Esophagus muscularis mucosa (tissue), 4 donors: ENCODE data around the gene RAB11FIP3. TPM values are rescaled to one million over a fixed set of nuclear protein-coding genes. Genes with fewer than 3 reads are reported as not detected.

ENCODE experiments used
- DNase-seq: peaks from one replicate; pipeline ENCODE4 v3.0.0-alpha.2; 2017; ENCODE audit errors: extremely low spot score
- H3K27ac ChIP-seq, 4 donors: fragments of 200-600 bp; sonication (generic); replicated peaks in 1 of 4; 1 replicate in 3 of 4; 2 replicates in 1 of 4; pipeline ENCODE4 v1.5.1; 2016 to 2019; ENCODE audit warnings: mild to moderate bottlenecking in 1 of 4
- H3K27me3 ChIP-seq, 4 donors: fragments of 200-600 bp; sonication (generic); one replicate each; pipeline versions ENCODE4 v1.5.1 to v1.6.0; 2016 to 2019
- H3K36me3 ChIP-seq, 4 donors: fragments of 200-600 bp; sonication (generic); one replicate each; pipeline ENCODE4 v1.5.1; 2016 to 2019
- H3K4me1 ChIP-seq, 4 donors: fragments of 200-600 bp; sonication (generic); one replicate each; pipeline ENCODE4 v1.5.1; 2016 to 2019
- H3K4me3 ChIP-seq, 4 donors: fragments of 200-600 bp; sonication (generic); 1 replicate in 2 of 4; 2 replicates in 2 of 4; pipeline ENCODE4 v1.5.1; 2016 to 2019; ENCODE audit warnings: mild to moderate bottlenecking in 4 of 4, moderate library complexity in 1 of 4
- H3K9me3 ChIP-seq, 4 donors: fragments of 200-600 bp; sonication (generic); 1 replicate in 3 of 4; 2 replicates in 1 of 4; pipeline ENCODE4 v1.5.1; 2016 to 2019
- CTCF ChIP-seq, 3 experiments: fragments of 200-600 bp in 2 of 3; fragments of 450-650 bp in 1 of 3; sonication (generic) in 2 of 3; IDR thresholded peaks; one replicate each; pipeline ENCODE4 v1.5.1; 2017 to 2019; ENCODE audit warnings: antibody characterized with exemption in 3 of 3, mild to moderate bottlenecking in 2 of 3, moderate library complexity in 1 of 3
- EP300 ChIP-seq: sonication (generic); formaldehyde crosslinking; IDR thresholded peaks from one replicate; pipeline ENCODE4 v1.6.1; 2017; ENCODE audit warnings: antibody characterized with exemption
- POLR2A ChIP-seq: fragments of 450-650 bp; IDR thresholded peaks from one replicate; pipeline ENCODE4 v1.6.1; 2017; ENCODE audit warnings: antibody characterized with exemption, moderate library complexity, mild to moderate bottlenecking, low read depth
- POLR2AphosphoS5 ChIP-seq, 2 donors: sonication (generic); formaldehyde crosslinking; IDR thresholded peaks; one replicate each; pipeline ENCODE4 v1.6.1; 2017; ENCODE audit warnings: antibody characterized with exemption in 2 of 2
- WGBS: methylation state at CpG from one replicate; pipeline ENCODE4 v1.1.5; 2018; 5-methylcytosine and 5-hydroxymethylcytosine counted together
- intact Hi-C: fragments of 100-400 bp; cut with DNase I; formaldehyde crosslinking; loops from one replicate; pipeline ENCODE4 v1.15.1; 2023
- total RNA-seq, 4 donors: library from RNA; depleted of rRNA; stranded (reverse); fragments of >200 nt; gene quantifications; one replicate each; pipeline versions ENCODE4 v1.1.0 to v1.2.1, GENCODE V29; 2016

RAB11FIP3 gene
- total RNA-seq, 4 donors from 2014 or later: 50.3 to 77.9 (median 58.8) TPM

- Histone ChIP-seq H3K9me3 (no peaks in the 10 kb centered on the region), H3K4me1 (peaks cover 39 to 61% (median 51%) of the 10 kb centered on the region in 4 donors), H3K4me3 (no peak overlapping the region), H3K27me3 (peaks cover 0 to 52% (median 9%) of the 10 kb centered on the region in 4 donors), H3K36me3 (no peaks in the 10 kb centered on the region), H3K27ac (no peak overlapping the region)
- WGBS: 88% methylated on average over 2 of the region's 42 CpGs
- intact Hi-C loops: no loop called here
- TF ChIP-seq POLR2AphosphoS5 (IDR thresholded peaks at IDR 0.05) (no peak), POLR2A (no peak), EP300 (no peak), CTCF (IDR thresholded peaks at IDR 0.05) (no peak)
- DNase-seq: no peak
Observed at GRCh38 chr16:564690-565418, 139.4 kb downstream of the RAB11FIP3 start.

- peaks cover 41 to 58% (median 52%) of the 10 kb centered on the region in 4 donors for H3K4me1 ChIP-seq
- no peak for DNase-seq
- H3K4me3 ChIP-seq: no peak overlapping the region
- no peak for TF ChIP-seq POLR2AphosphoS5 (IDR thresholded peaks at IDR 0.05)
- no peak for TF ChIP-seq POLR2A
- TF ChIP-seq CTCF (IDR thresholded peaks at IDR 0.05): no peak
- TF ChIP-seq EP300: no peak
- H3K9me3 ChIP-seq: no peaks in the 10 kb centered on the region
- no peaks in the 10 kb centered on the region for H3K36me3 ChIP-seq
- peaks cover 0 to 44% (median 8%) of the 10 kb centered on the region in 4 donors for H3K27me3 ChIP-seq
- intact Hi-C loops: no loop called here
- 61% methylated on average over 15 of the region's 35 CpGs for WGBS
- H3K27ac ChIP-seq: peak overlapping the region in 1 of 4 donors; percentile 48
Observed at GRCh38 chr16:565419-566330, 140.2 kb downstream of the RAB11FIP3 start.

GRCh38 chr16:566475-567372, 141.3 kb downstream of the RAB11FIP3 start, which contains the start of gene NHLRC4:
Gene NHLRC4, plus strand, starts transcription at chr16:567005. Its CDS starts 1,043 bp downstream, at chr16:568048.
- peak within 1 kb of the TSS; percentile 43 to 52 (median 46) for H3K4me3 ChIP-seq

GRCh38 chr16:567373-568256, 142.2 kb downstream of the RAB11FIP3 start:
- Histone ChIP-seq H3K9me3 (no peaks in the 10 kb centered on the region), H3K4me3 (peak overlapping the region; percentile 43 to 52 (median 46)), H3K27me3 (peaks cover 0 to 27% (median 0%) of the 10 kb centered on the region in 4 donors), H3K36me3 (peaks cover 0 to 9% (median 0%) of the 10 kb centered on the region in 4 donors), H3K4me1 (peaks cover 44 to 74% (median 58%) of the 10 kb centered on the region in 4 donors), H3K27ac (peak overlapping the region; percentile 48 to 51 (median 50))
- TF ChIP-seq POLR2A (no peak), EP300 (no peak), POLR2AphosphoS5 (IDR thresholded peaks at IDR 0.05) (no peak), CTCF (IDR thresholded peaks at IDR 0.05) (no peak)
- 89% methylated on average over 10 of the region's 35 CpGs for WGBS
- no peak for DNase-seq
- intact Hi-C loops: no loop called here

More at GRCh38 chr16:566475-567372, 141.3 kb downstream of the RAB11FIP3 start, which contains the start of gene NHLRC4:
- peak; percentile 93 for DNase-seq
- 28% methylated on average over 15 of the region's 26 CpGs for WGBS
- intact Hi-C loops: no loop called here
- TF ChIP-seq POLR2AphosphoS5 (IDR thresholded peaks at IDR 0.05) (peak in 1 of 2 donors; percentile 16), POLR2A (no peak), EP300 (no peak)
- peaks cover 0 to 34% (median 0%) of the 10 kb centered on the region in 4 donors for H3K27me3 ChIP-seq
- H3K4me1 ChIP-seq: peaks cover 44 to 65% (median 57%) of the 10 kb centered on the region in 4 donors
- no peaks in the 10 kb centered on the region for H3K9me3 ChIP-seq
- H3K27ac ChIP-seq: peak within 1 kb of the TSS; percentile 48 to 52 (median 50)
- peaks cover 0 to under 1% (median 0%) of the 10 kb centered on the region in 4 donors for H3K36me3 ChIP-seq
